GM06990 (cell line): ENCODE data around the gene MEX3D.

ENCODE experiments used
- DNase-seq: peaks from one replicate; pipeline ENCODE4 v3.0.0-alpha.2; 2011; ENCODE audit not compliant: insufficient read length; ENCODE audit errors: extremely low read depth
- H3K27me3 ChIP-seq: replicated peaks from 2 replicates; pipeline ENCODE4 v1.6.0; 2011; ENCODE audit warnings: low read length; ENCODE audit not compliant: control insufficient read depth, insufficient read depth
- H3K36me3 ChIP-seq: 2 replicates; pipeline ENCODE4 v1.5.1; 2011; ENCODE audit warnings: low read length; ENCODE audit not compliant: control insufficient read depth, insufficient read depth
- H3K4me3 ChIP-seq: replicated peaks from 2 replicates; pipeline ENCODE4 v1.5.1; 2011; ENCODE audit warnings: low read depth, mild to moderate bottlenecking, control low read depth, low read length
- TF ChIP-seq, protein P1 (sequence below): IDR thresholded peaks from 2 replicates; pipeline ENCODE4 v1.5.1; 2011; ENCODE audit warnings: low read length, control low read depth, mild to moderate bottlenecking, inconsistent platforms; ENCODE audit not compliant: insufficient read depth, poor library complexity, severe bottlenecking

Gene MEX3D

DNA sequence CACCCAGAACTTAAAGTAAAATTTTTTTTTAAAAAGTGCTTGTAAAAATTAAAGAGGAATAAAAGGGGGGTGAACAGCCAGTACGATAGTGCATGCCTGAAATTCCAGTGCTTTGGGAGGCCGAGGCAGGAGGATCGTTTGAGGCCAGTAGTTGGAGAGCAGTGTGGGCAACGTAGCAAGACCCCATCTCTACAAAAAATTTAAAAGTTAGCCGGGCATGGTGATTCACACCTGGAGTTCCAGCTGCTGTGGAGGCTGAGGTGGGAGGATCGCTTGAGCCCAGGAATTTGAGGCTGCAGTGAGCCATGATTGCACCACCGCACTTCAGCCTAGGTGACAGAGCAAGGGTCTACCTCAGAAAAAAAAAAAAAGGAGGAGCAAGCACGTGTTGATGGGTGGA, 63.1 kb downstream of the MEX3D start:
- Histone ChIP-seq H3K4me3 (no peak overlapping the region), H3K27me3 (no peaks in the 10 kb centered on the region; the same call in 1 of the 2 replicates), H3K36me3 (no peaks in the 10 kb centered on the region)
- DNase-seq, result no peak
- TF ChIP-seq, protein P1, sequence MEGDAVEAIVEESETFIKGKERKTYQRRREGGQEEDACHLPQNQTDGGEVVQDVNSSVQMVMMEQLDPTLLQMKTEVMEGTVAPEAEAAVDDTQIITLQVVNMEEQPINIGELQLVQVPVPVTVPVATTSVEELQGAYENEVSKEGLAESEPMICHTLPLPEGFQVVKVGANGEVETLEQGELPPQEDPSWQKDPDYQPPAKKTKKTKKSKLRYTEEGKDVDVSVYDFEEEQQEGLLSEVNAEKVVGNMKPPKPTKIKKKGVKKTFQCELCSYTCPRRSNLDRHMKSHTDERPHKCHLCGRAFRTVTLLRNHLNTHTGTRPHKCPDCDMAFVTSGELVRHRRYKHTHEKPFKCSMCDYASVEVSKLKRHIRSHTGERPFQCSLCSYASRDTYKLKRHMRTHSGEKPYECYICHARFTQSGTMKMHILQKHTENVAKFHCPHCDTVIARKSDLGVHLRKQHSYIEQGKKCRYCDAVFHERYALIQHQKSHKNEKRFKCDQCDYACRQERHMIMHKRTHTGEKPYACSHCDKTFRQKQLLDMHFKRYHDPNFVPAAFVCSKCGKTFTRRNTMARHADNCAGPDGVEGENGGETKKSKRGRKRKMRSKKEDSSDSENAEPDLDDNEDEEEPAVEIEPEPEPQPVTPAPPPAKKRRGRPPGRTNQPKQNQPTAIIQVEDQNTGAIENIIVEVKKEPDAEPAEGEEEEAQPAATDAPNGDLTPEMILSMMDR, result no peak
